ENCODE measurements around the gene HEATR3.
"Not testable (repeated sequence)": the region's sequence is repeated elsewhere in the genome, so short reads cannot be mapped to it uniquely, and the experiment has no call there.

HEATR3 gene

GRCh38 chr16:50099957-50100648, 34.3 kb downstream of the HEATR3 start:
- DNase-seq (ENCODE audit: low read depth): no peak

GRCh38 chr16:50102051-50102746, 36.4 kb downstream of the HEATR3 start:
- no peak for DNase-seq (ENCODE audit: low read depth)

GRCh38 chr16:50103764-50104163, 38.0 kb downstream of the HEATR3 start:
- no peak for DNase-seq (ENCODE audit: low read depth)

GRCh38 chr16:50114357-50115129, 48.8 kb downstream of the HEATR3 start:
- DNase-seq (ENCODE audit: low read depth): no peak

GRCh38 chr16:50120711-50121110, 54.9 kb downstream of the HEATR3 start:
- DNase-seq (ENCODE audit: low read depth): no peak

- DNase-seq (ENCODE audit: low read depth): no peak
Observed at GRCh38 chr16:50121278-50121677, 55.5 kb downstream of the HEATR3 start.

GRCh38 chr16:50121721-50122445, 56.1 kb downstream of the HEATR3 start:
- DNase-seq (ENCODE audit: low read depth): peak; percentile 25

- DNase-seq (ENCODE audit: low read depth): no peak
Observed at GRCh38 chr16:50123417-50123816, 57.6 kb downstream of the HEATR3 start.

- DNase-seq (ENCODE audit: low read depth): no peak
Observed at GRCh38 chr16:50124769-50125168, 59.0 kb downstream of the HEATR3 start.

GRCh38 chr16:50126183-50126582, 60.4 kb downstream of the HEATR3 start:
- no peak for DNase-seq (ENCODE audit: low read depth)

GRCh38 chr16:50132571-50132970, 66.8 kb downstream of the HEATR3 start:
- not testable (repeated sequence) for DNase-seq (ENCODE audit: low read depth)

- DNase-seq (ENCODE audit: low read depth): no peak
Observed at GRCh38 chr16:50133214-50133613, 67.4 kb downstream of the HEATR3 start.

- no peak for DNase-seq (ENCODE audit: low read depth)
Observed at GRCh38 chr16:50136399-50136798, 70.6 kb downstream of the HEATR3 start.

- no peak for DNase-seq (ENCODE audit: low read depth)
Observed at GRCh38 chr16:50137268-50137667, 71.5 kb downstream of the HEATR3 start.

GRCh38 chr16:50139580-50139979, 73.8 kb downstream of the HEATR3 start:
- no peak for DNase-seq (ENCODE audit: low read depth)

GRCh38 chr16:50144211-50144610, 78.4 kb downstream of the HEATR3 start:
- DNase-seq (ENCODE audit: low read depth): no peak

GRCh38 chr16:50146479-50147435, 81.0 kb downstream of the HEATR3 start:
- no peak for DNase-seq (ENCODE audit: low read depth)

- DNase-seq (ENCODE audit: low read depth): no peak
Observed at GRCh38 chr16:50151322-50151721, 85.6 kb downstream of the HEATR3 start.

GRCh38 chr16:50151756-50152155, 86.0 kb downstream of the HEATR3 start:
- no peak for DNase-seq (ENCODE audit: low read depth)

- peak; percentile 75 for DNase-seq (ENCODE audit: low read depth)
Observed at GRCh38 chr16:50152351-50152806, 86.6 kb downstream of the HEATR3 start.

Data from activated T-cell treated with anti-CD3 and anti-CD28 coated beads for 48 hours (primary cell).